WTC11 (cell line): ENCODE results near the gene NDUFB1. TPM values are rescaled to one million over a fixed set of nuclear protein-coding genes. Genes with fewer than 3 reads are reported as not detected.

Experiments
- ATAC-seq: fragments of 200-7000 bp; cut with Tn5 transposase; 2 replicates; pipeline ENCODE4 v1.10.0; 2021; ENCODE audit warnings: mild to moderate bottlenecking, moderate library complexity
- CTCF ChIA-PET: fragments of 300-600 bp; sonication (Branson Sonifier 250); formaldehyde crosslinking; loops from one replicate; lab custom pipeline; 2021; ENCODE audit warnings: antibody characterized with exemption; lab: Charles Lee
- POLR2A ChIA-PET: fragments of 350-600 bp; sonication (Branson Sonifier 250); formaldehyde crosslinking; loops from one replicate; lab custom pipeline; 2021; ENCODE audit warnings: antibody characterized with exemption; lab: Charles Lee
- DNase-seq: peaks from one replicate; pipeline ENCODE4 v3.0.0; 2021; ENCODE audit warnings: low spot score
- H3K27ac Mint-ChIP-seq: 2 replicates; pipeline ENCODE4 v1.8.0; 2021; ENCODE audit warnings: mixed read lengths
- H3K27me3 Mint-ChIP-seq: 2 replicates; pipeline ENCODE4 v1.8.0; 2021; ENCODE audit warnings: low read depth, mild to moderate bottlenecking, moderate library complexity, mixed read lengths
- H3K36me3 Mint-ChIP-seq: 2 replicates; pipeline ENCODE4 v1.8.0; 2021; ENCODE audit warnings: mixed read lengths
- H3K4me1 Mint-ChIP-seq: 2 replicates; pipeline ENCODE4 v1.8.0; 2022; ENCODE audit warnings: mixed read lengths
- H3K4me3 Mint-ChIP-seq: 2 replicates; pipeline ENCODE4 v1.8.0; 2021; ENCODE audit warnings: mild to moderate bottlenecking, moderate library complexity, mixed read lengths
- H3K9me3 Mint-ChIP-seq: 2 replicates; pipeline ENCODE4 v1.8.0; 2021; ENCODE audit warnings: mixed read lengths
- FOXJ3 ChIP-seq: sonication (generic); formaldehyde crosslinking; IDR thresholded peaks from 2 replicates; pipeline ENCODE4 v1.9.0; 2021; ENCODE audit warnings: missing genetic modification reagents, mild to moderate bottlenecking, borderline replicate concordance
- FOXK1 ChIP-seq: sonication (generic); formaldehyde crosslinking; IDR thresholded peaks from 2 replicates; pipeline ENCODE4 v1.8.0; 2022; ENCODE audit warnings: mild to moderate bottlenecking, moderate library complexity, missing genetic modification reagents
- TEAD1 ChIP-seq: sonication (generic); formaldehyde crosslinking; IDR thresholded peaks from 2 replicates; pipeline ENCODE4 v1.8.0; 2022; ENCODE audit warnings: mild to moderate bottlenecking, missing genetic modification reagents
- ZNF138 ChIP-seq: sonication (generic); formaldehyde crosslinking; conservative IDR thresholded peaks from 2 replicates; pipeline ENCODE4 v1.8.1; 2022; ENCODE audit warnings: mild to moderate bottlenecking, moderate library complexity, missing genetic modification reagents
- ZNF396 ChIP-seq: fragments of 250-450 bp; sonication (Bioruptor Pico); IDR thresholded peaks from 2 replicates; pipeline ENCODE4 v1.8.0; 2021; ENCODE audit warnings: mild to moderate bottlenecking, moderate library complexity, borderline replicate concordance
- ZNF416 ChIP-seq: fragments of 250-450 bp; sonication (Bioruptor Pico); IDR thresholded peaks from 2 replicates; pipeline ENCODE4 v1.9.0; 2021; ENCODE audit warnings: mild to moderate bottlenecking, inconsistent platforms
- ZNF423 ChIP-seq: fragments of 250-450 bp; sonication (Bioruptor Pico); IDR thresholded peaks from 2 replicates; pipeline ENCODE4 v2.1.2; 2022; ENCODE audit warnings: mild to moderate bottlenecking, moderate library complexity
- total RNA-seq: library from RNA; stranded (reverse); gene quantifications from 3 replicates; pipeline ENCODE4 v1.2.3, GENCODE V29; 2021
- TF ChIP-seq, protein P1 (sequence below): sonication (generic); formaldehyde crosslinking; IDR thresholded peaks from 2 replicates; pipeline ENCODE4 v1.8.0; 2023; ENCODE audit warnings: missing genetic modification reagents
- TF ChIP-seq, protein P2 (sequence below): sonication (generic); formaldehyde crosslinking; IDR thresholded peaks from 2 replicates; pipeline ENCODE4 v1.8.1; 2023; ENCODE audit warnings: mild to moderate bottlenecking, missing genetic modification reagents, borderline replicate concordance
- TF ChIP-seq, protein P3 (sequence below): sonication (generic); formaldehyde crosslinking; IDR thresholded peaks from 2 replicates; pipeline ENCODE4 v1.8.0; 2023; ENCODE audit warnings: missing genetic modification reagents, mild to moderate bottlenecking, borderline replicate concordance
- TF ChIP-seq, protein P4 (sequence below): sonication (generic); formaldehyde crosslinking; IDR thresholded peaks from 2 replicates; pipeline ENCODE4 v1.8.0; 2022; ENCODE audit warnings: missing genetic modification reagents
- TF ChIP-seq, protein P5 (sequence below): sonication (generic); formaldehyde crosslinking; IDR thresholded peaks from 2 replicates; pipeline ENCODE4 v1.8.1; 2022; ENCODE audit warnings: low read depth, missing genetic modification reagents, borderline replicate concordance

Gene NDUFB1
- total RNA-seq, 1 experiment from 2014 or later: 114 TPM

DNA sequence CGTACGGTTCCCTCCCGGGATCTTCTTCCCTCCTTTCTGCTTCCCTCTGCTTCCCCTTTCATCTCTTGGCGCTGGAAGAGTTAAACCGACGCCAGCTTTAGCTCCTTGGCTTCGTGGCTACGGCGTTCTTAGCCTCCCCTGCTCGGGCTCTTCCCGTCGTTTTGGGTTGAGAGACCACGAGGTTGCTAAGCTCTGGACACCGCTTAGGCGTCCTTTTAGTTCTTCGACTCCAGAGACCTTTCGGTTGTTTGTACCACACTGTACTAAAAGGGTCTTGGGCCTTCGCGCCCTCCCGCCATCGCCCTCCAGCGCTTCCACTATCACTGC, 808 bp upstream of the NDUFB1 start:
- peak; percentile 12 for ATAC-seq
- Mint-ChIP-seq H3K36me3 (peaks cover 32% of the 10 kb centered on the region), H3K27ac (peak overlapping the region; percentile 96), H3K4me1 (peaks cover 21% of the 10 kb centered on the region), H3K4me3 (peak overlapping the region; percentile 98), H3K27me3 (no peaks in the 10 kb centered on the region)
- CTCF ChIA-PET: interaction anchor here (0.5 to 8.2 kb wide), 6 partner anchors 15 to 231 kb away, joined by 3 to 91 read pairs (median 6); partner anchors contain the start of gene ATXN3
- POLR2A ChIA-PET: interaction anchor here (0.7 to 3.6 kb wide), 6 partner anchors 15 to 201 kb away, joined by 3 to 30 read pairs (median 6); partner anchors contain the start of genes ATXN3, SLC24A4 and TRIP11
- DNase-seq: no peak
- TF ChIP-seq FOXJ3 (CRISPR knock-in tag): no peak
- TF ChIP-seq ZNF396 (CRISPR knock-in tag): no peak
- TF ChIP-seq, all 79 proteins: peak for 0
- no peaks in the 10 kb centered on the region for H3K9me3 Mint-ChIP-seq

DNA sequence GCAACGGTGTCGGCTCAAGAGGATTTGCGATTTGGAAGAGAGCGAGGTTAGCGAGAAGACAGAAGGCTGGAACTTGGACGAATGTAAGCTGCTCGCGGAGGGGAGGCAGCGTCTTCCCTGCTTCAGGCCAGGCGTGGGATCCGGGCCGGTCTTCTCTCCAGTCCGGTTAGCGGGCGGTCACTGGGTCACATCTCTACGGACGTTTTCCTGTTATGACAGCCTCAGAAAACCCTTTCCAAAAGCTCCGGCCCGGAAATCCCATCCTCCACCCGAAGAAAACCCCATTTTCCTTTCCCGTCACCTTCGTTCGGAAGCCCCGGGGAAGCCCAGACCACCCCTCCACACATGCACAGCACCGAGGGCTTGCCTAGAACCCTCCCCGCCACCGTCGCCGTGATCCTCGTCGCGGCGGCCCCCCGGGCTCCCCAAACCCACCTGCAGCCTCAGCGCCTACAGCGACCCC, 268 bp downstream of the NDUFB1 start:
- DNase-seq (no peak), ATAC-seq (peak; percentile 11)
- peak overlapping the region; percentile 100 for H3K27ac Mint-ChIP-seq
- peak overlapping the region; percentile 98 for H3K4me3 Mint-ChIP-seq
- H3K36me3 Mint-ChIP-seq: peaks cover 34% of the 10 kb centered on the region
- H3K4me1 Mint-ChIP-seq: peaks cover 21% of the 10 kb centered on the region
- H3K27me3 Mint-ChIP-seq: no peaks in the 10 kb centered on the region
- TF ChIP-seq FOXK1 (CRISPR knock-in tag): peak; percentile 32; the same call in 1 of the 2 replicates
- TF ChIP-seq, protein P1, sequence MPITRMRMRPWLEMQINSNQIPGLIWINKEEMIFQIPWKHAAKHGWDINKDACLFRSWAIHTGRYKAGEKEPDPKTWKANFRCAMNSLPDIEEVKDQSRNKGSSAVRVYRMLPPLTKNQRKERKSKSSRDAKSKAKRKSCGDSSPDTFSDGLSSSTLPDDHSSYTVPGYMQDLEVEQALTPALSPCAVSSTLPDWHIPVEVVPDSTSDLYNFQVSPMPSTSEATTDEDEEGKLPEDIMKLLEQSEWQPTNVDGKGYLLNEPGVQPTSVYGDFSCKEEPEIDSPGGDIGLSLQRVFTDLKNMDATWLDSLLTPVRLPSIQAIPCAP (CRISPR knock-in tag): 0 out of 2 replicates have a peak, but pooled peaks have one; percentile 36
- TF ChIP-seq, protein P2, sequence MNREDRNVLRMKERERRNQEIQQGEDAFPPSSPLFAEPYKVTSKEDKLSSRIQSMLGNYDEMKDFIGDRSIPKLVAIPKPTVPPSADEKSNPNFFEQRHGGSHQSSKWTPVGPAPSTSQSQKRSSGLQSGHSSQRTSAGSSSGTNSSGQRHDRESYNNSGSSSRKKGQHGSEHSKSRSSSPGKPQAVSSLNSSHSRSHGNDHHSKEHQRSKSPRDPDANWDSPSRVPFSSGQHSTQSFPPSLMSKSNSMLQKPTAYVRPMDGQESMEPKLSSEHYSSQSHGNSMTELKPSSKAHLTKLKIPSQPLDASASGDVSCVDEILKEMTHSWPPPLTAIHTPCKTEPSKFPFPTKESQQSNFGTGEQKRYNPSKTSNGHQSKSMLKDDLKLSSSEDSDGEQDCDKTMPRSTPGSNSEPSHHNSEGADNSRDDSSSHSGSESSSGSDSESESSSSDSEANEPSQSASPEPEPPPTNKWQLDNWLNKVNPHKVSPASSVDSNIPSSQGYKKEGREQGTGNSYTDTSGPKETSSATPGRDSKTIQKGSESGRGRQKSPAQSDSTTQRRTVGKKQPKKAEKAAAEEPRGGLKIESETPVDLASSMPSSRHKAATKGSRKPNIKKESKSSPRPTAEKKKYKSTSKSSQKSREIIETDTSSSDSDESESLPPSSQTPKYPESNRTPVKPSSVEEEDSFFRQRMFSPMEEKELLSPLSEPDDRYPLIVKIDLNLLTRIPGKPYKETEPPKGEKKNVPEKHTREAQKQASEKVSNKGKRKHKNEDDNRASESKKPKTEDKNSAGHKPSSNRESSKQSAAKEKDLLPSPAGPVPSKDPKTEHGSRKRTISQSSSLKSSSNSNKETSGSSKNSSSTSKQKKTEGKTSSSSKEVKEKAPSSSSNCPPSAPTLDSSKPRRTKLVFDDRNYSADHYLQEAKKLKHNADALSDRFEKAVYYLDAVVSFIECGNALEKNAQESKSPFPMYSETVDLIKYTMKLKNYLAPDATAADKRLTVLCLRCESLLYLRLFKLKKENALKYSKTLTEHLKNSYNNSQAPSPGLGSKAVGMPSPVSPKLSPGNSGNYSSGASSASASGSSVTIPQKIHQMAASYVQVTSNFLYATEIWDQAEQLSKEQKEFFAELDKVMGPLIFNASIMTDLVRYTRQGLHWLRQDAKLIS (CRISPR knock-in tag): no peak
- TF ChIP-seq, protein P3, sequence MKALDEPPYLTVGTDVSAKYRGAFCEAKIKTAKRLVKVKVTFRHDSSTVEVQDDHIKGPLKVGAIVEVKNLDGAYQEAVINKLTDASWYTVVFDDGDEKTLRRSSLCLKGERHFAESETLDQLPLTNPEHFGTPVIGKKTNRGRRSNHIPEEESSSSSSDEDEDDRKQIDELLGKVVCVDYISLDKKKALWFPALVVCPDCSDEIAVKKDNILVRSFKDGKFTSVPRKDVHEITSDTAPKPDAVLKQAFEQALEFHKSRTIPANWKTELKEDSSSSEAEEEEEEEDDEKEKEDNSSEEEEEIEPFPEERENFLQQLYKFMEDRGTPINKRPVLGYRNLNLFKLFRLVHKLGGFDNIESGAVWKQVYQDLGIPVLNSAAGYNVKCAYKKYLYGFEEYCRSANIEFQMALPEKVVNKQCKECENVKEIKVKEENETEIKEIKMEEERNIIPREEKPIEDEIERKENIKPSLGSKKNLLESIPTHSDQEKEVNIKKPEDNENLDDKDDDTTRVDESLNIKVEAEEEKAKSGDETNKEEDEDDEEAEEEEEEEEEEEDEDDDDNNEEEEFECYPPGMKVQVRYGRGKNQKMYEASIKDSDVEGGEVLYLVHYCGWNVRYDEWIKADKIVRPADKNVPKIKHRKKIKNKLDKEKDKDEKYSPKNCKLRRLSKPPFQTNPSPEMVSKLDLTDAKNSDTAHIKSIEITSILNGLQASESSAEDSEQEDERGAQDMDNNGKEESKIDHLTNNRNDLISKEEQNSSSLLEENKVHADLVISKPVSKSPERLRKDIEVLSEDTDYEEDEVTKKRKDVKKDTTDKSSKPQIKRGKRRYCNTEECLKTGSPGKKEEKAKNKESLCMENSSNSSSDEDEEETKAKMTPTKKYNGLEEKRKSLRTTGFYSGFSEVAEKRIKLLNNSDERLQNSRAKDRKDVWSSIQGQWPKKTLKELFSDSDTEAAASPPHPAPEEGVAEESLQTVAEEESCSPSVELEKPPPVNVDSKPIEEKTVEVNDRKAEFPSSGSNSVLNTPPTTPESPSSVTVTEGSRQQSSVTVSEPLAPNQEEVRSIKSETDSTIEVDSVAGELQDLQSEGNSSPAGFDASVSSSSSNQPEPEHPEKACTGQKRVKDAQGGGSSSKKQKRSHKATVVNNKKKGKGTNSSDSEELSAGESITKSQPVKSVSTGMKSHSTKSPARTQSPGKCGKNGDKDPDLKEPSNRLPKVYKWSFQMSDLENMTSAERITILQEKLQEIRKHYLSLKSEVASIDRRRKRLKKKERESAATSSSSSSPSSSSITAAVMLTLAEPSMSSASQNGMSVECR (CRISPR knock-in tag): peak; percentile 9; the same call in 1 of the 2 replicates
- CTCF ChIA-PET: interaction anchor here (0.8 to 8.2 kb wide), 7 partner anchors 14 to 155 kb away, joined by 3 to 91 read pairs (median 4); partner anchors contain the start of gene ATXN3
- POLR2A ChIA-PET: interaction anchor here (0.7 to 3.6 kb wide), 9 partner anchors 9 to 208 kb away, joined by 3 to 30 read pairs (median 5); partner anchors contain the start of genes ATXN3, SLC24A4 and TRIP11
- H3K9me3 Mint-ChIP-seq: 0 out of 2 replicates have a peak, but pooled peaks cover 3% of the 10 kb centered on the region

DNA sequence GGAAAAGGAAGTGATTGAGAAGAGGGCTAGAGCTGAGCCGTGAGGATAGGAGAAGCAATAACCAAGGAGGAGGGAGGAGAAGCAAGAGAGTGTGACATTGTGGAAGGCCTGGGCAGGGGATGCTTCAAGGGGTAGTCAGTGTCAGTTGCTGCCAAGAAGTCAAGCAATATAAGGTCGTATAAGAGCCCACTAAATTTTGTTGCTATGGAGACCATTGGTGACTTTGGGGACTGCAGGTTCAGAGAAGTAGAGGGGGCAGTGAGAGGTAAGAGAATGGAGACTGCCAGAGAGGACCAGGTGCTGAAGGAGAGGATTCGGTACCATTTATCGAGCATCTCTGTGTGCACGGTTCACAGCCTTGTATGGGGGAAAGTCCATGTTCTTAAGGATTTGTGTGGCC, 12.0 kb downstream of the NDUFB1 start:
- ChIA-PET POLR2A (interaction anchor here (0.7 to 4.0 kb wide), 2 partner anchors 12 to 1608 kb away, joined by 4 to 30 read pairs; partner anchors contain the start of genes CPSF2 and NDUFB1), CTCF (interaction anchor here (4.2 kb wide), 1 partner anchor 11 kb away, joined by 91 read pairs; the partner anchor contains the start of genes CPSF2 and NDUFB1)
- H3K9me3 Mint-ChIP-seq: no peaks in the 10 kb centered on the region

More for the DNA sequence above, 12.0 kb downstream of the NDUFB1 start:
- no peak for DNase-seq
- ATAC-seq: no peak
- Mint-ChIP-seq H3K27me3 (no peaks in the 10 kb centered on the region), H3K4me1 (peaks cover 28% of the 10 kb centered on the region), H3K36me3 (no peaks in the 10 kb centered on the region), H3K4me3 (no peak overlapping the region), H3K27ac (peak overlapping the region; percentile 28; the same call in 1 of the 2 replicates)
- TF ChIP-seq ZNF423 (CRISPR knock-in tag): no peak
- TF ChIP-seq, protein P4, sequence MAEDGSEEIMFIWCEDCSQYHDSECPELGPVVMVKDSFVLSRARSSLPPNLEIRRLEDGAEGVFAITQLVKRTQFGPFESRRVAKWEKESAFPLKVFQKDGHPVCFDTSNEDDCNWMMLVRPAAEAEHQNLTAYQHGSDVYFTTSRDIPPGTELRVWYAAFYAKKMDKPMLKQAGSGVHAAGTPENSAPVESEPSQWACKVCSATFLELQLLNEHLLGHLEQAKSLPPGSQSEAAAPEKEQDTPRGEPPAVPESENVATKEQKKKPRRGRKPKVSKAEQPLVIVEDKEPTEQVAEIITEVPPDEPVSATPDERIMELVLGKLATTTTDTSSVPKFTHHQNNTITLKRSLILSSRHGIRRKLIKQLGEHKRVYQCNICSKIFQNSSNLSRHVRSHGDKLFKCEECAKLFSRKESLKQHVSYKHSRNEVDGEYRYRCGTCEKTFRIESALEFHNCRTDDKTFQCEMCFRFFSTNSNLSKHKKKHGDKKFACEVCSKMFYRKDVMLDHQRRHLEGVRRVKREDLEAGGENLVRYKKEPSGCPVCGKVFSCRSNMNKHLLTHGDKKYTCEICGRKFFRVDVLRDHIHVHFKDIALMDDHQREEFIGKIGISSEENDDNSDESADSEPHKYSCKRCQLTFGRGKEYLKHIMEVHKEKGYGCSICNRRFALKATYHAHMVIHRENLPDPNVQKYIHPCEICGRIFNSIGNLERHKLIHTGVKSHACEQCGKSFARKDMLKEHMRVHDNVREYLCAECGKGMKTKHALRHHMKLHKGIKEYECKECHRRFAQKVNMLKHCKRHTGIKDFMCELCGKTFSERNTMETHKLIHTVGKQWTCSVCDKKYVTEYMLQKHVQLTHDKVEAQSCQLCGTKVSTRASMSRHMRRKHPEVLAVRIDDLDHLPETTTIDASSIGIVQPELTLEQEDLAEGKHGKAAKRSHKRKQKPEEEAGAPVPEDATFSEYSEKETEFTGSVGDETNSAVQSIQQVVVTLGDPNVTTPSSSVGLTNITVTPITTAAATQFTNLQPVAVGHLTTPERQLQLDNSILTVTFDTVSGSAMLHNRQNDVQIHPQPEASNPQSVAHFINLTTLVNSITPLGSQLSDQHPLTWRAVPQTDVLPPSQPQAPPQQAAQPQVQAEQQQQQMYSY (CRISPR knock-in tag): no peak
- no peak for TF ChIP-seq TEAD1
- no peak for TF ChIP-seq ZNF138 (CRISPR knock-in tag)
- TF ChIP-seq ZNF416 (CRISPR knock-in tag): no peak
- TF ChIP-seq, protein P5, sequence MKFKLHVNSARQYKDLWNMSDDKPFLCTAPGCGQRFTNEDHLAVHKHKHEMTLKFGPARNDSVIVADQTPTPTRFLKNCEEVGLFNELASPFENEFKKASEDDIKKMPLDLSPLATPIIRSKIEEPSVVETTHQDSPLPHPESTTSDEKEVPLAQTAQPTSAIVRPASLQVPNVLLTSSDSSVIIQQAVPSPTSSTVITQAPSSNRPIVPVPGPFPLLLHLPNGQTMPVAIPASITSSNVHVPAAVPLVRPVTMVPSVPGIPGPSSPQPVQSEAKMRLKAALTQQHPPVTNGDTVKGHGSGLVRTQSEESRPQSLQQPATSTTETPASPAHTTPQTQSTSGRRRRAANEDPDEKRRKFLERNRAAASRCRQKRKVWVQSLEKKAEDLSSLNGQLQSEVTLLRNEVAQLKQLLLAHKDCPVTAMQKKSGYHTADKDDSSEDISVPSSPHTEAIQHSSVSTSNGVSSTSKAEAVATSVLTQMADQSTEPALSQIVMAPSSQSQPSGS (CRISPR knock-in tag): no peak
